Cortex of kidney (tissue), 1 donor: ENCODE data around the gene COL27A1.

Experiments
- DNase-seq: peaks from one replicate; lab custom pipeline; 2025; lab: John Stamatoyannopoulos, UW

The COL27A1 gene

GRCh38 chr9:114342755-114343440 lies 187.6 kb downstream of the COL27A1 start:
- DNase-seq, result no peak

- DNase-seq, result no peak
Observed at GRCh38 chr9:114343471-114344187, 188.3 kb downstream of the COL27A1 start.

- no peak for DNase-seq
Observed at GRCh38 chr9:114344188-114344566, 188.8 kb downstream of the COL27A1 start.

GRCh38 chr9:114344692-114345091 lies 189.4 kb downstream of the COL27A1 start:
- DNase-seq, result no peak

DNA sequence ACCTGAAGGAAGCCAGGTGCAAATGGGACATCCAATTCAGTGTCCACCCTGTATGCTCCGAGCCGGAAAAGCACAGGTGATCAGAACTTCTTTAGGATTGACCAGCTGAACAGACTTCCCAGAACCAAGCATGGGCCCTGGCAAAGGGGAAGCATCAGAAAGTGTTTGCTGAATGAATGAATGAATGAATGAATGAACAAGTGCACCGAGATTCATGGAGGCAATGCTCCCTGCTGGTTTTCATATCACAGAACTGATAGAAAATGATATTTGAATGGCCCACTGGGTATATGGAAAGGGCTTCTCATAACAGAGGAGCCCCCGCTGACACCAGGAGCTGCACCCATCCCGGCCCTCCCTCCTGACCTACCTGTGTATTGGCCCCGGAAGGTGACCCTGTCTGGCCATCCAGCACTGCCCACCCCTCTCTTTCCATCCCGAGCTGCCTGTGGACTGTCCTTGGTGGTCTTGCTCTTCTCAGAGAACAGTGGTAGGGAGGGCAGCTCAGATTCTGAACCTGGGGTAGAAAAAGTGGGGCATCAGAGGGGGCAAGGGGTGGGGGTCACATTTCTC lies 190.2 kb downstream of the COL27A1 start:
- no peak for DNase-seq

GRCh38 chr9:114346146-114346545 lies 190.8 kb downstream of the COL27A1 start:
- no peak for DNase-seq

DNA sequence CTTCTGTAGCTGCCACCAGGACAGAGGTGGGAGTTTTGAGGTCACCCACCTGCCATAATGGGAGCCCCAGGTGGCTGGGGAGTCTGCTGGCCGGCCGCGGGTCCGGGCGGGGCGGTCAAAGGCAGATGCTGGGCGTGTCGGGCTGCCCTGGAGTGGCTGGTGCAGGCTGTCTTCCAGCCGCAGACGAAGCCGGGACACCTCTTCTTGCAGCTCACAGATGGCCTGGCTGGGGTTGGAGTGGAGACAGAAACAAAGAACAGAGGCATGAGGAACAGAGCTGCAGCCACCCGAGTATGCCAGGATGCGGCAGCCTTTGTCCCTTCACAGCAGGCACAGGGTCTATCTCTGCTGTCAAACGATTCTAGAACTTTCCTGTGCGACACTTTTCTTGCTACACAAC lies 192.3 kb downstream of the COL27A1 start:
- no peak for DNase-seq

- no peak for DNase-seq
Observed at GRCh38 chr9:114348261-114348905, 193.0 kb downstream of the COL27A1 start.

DNA sequence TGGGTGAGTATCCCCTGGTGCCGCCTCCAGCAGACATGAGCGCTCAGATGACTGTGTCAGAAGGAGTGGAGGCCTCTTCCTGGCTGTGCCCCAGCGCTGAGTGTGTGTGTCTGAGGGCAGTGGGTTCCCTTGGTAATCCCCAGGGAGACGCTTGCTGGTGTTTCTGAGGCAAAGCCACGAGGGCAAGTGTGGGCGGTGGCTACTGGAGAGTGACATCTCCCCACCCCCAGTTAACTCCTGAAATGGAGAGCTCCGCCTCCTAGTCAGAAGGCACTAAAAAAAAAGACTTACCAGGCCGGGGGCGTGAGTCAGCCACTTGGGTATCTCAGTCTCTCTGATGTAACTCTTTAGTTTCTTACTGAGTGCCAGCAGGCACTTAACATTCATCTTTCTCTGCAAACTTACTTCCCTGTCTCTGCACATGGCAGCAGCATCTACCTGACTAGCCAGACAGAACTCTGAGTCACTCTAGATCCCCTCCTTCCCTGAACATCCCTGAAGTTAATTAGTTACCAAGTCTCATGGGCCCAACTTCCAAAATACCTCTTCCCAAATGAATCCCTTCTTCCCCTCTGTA lies 193.7 kb downstream of the COL27A1 start:
- DNase-seq, result no peak

DNA sequence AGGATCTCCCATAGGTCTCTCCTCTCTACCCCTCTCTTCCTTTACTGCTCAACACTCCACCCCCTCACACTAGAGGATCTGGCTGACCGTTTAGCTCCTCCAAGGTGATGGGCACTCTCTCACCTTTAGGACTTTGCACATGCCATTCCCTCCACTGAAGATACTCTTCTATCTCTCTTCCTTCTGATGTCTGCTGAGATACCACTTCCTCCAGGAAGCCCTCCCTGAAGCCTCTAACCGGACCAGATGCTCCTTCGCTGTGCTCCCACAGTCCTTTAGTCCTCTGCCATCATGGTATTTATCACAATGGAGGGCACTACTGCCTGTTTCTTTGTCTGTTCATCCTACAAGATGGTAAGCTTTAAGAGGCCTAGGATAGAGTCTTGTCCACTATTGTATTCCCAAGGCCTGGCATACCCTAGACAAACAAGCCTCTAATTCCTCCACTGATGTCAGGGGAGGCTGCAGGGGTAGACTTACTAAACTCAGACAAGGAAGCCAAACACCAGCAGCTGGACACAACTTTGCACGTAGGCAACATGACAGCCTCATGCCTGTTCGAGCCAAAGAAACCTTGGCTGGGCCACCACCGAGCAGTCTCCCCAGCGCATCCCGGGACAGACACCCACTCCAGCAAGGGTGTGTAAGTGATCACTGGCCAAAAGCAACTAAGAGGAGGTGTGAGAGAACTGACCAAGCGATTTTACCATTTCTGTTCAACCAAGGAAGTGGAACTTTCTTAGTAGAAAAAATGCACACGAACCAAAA lies 194.6 kb downstream of the COL27A1 start:
- DNase-seq, result no peak

GRCh38 chr9:114350636-114351401 lies 195.5 kb downstream of the COL27A1 start:
- DNase-seq, result no peak

DNA sequence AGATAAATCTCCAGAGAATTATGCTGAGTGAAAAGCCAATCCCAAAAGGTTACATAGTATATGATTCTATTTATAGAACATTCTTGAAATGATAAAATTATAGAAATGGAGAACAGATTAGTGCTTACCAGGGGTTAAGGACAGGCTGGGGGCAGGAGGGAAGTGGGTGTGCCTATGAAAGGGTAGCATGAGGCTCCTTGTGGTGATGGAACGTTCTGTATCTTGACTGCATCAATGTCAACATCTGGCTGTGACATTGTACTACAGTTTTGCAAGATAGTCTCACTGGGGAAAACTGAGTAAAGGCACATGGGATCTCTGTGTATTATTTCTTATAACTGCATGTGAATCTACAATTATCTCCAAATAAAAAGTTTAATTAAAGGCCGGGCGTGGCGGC lies 196.6 kb downstream of the COL27A1 start:
- no peak for DNase-seq

- no peak for DNase-seq
Observed at GRCh38 chr9:114355821-114356220, 200.5 kb downstream of the COL27A1 start.

DNA sequence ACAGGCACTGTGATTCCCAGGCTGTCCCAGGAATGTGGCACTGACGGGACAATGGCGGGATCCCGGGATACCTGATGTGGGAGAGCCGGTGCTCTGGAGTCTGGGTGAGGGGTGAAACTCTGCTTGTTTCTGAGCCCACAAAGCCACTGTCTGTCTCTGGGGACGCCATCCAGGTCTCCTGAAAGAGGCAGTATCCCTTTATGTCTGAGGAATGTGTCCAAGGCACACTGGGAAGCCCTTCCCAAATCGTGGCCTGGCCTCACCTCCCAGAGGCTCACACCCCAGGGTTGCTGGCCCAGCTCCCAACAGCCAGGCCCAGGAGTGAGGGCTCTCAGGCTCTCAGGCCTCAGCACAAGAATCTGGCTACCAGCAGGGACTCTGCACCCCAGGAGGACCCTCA lies 201.5 kb downstream of the COL27A1 start:
- no peak for DNase-seq

GRCh38 chr9:114357360-114357759 lies 202.0 kb downstream of the COL27A1 start:
- no peak for DNase-seq

- DNase-seq, result no peak
Observed at GRCh38 chr9:114357911-114358328, 202.6 kb downstream of the COL27A1 start.

GRCh38 chr9:114359801-114360200 lies 204.5 kb downstream of the COL27A1 start:
- DNase-seq, result no peak

DNA sequence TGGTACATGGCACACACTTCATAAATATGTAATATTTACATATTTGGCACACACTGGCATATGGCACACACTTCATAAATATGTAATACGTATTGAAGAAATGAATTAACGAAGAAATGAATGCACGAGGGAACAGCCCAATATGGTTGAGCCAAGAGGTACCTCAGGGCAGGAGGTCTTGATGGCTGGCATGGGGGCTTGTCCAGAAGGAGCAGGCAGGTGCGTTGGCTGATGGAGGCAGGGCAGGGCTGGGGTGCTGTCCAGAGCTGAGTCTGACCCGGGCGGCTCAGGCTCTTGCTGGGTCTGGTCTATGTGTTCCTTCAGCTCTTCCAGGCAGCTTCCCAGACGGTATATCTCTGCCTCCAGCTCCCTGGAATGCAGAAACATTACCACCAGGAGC lies 206.2 kb downstream of the COL27A1 start:
- DNase-seq, result no peak
